ENCODE data around the gene GJB4. TPM values are rescaled to one million over a fixed set of nuclear protein-coding genes. Genes with fewer than 3 reads are reported as not detected.

The GJB4 gene
- total RNA-seq, 4 donors from 2014 or later, result 0.27 TPM; not detected in 3

DNA sequence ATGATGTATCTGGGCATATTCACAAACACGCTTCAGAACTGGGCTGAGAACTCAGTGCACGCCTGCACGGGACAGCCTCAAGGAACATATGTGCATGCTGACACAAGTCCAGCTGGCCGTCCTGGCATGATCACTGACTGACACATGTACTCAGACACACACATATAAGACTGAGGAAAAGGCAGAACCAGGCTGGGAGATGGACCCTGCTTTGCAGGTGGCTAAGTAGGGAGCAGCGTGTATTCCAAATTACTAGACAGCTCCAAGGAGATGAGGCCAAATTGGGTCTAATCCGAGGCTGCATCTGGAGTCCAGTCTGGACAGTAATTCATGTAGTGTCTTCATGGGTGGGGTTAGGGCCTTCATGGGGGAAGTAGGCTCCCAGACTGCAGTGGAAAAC is 46.1 kb upstream of the GJB4 start:
- TF ChIP-seq EP300 (IDR thresholded peaks at IDR 0.05) (no peak), POLR2AphosphoS5 (IDR thresholded peaks at IDR 0.05) (no peak), POLR2A (IDR thresholded peaks at IDR 0.05) (no peak)
- TF ChIP-seq, protein P1, sequence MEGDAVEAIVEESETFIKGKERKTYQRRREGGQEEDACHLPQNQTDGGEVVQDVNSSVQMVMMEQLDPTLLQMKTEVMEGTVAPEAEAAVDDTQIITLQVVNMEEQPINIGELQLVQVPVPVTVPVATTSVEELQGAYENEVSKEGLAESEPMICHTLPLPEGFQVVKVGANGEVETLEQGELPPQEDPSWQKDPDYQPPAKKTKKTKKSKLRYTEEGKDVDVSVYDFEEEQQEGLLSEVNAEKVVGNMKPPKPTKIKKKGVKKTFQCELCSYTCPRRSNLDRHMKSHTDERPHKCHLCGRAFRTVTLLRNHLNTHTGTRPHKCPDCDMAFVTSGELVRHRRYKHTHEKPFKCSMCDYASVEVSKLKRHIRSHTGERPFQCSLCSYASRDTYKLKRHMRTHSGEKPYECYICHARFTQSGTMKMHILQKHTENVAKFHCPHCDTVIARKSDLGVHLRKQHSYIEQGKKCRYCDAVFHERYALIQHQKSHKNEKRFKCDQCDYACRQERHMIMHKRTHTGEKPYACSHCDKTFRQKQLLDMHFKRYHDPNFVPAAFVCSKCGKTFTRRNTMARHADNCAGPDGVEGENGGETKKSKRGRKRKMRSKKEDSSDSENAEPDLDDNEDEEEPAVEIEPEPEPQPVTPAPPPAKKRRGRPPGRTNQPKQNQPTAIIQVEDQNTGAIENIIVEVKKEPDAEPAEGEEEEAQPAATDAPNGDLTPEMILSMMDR (IDR thresholded peaks at IDR 0.05), result no peak
- ATAC-seq, result no peak
- Histone ChIP-seq H3K4me3 (no peak overlapping the region), H3K27me3 (peaks cover 25% of the 10 kb centered on the region), H3K36me3 (no peaks in the 10 kb centered on the region), H3K9me3 (peaks cover 0 to 10% (median 0%) of the 10 kb centered on the region in 3 donors), H3K27ac (no peak overlapping the region), H3K4me1 (no peaks in the 10 kb centered on the region)
- 40 to 55% methylated on average over 1 to 2 of the region's 6 CpGs for WGBS, 2 donors (ENCODE audit: low coverage in 1 of 2)

DNA sequence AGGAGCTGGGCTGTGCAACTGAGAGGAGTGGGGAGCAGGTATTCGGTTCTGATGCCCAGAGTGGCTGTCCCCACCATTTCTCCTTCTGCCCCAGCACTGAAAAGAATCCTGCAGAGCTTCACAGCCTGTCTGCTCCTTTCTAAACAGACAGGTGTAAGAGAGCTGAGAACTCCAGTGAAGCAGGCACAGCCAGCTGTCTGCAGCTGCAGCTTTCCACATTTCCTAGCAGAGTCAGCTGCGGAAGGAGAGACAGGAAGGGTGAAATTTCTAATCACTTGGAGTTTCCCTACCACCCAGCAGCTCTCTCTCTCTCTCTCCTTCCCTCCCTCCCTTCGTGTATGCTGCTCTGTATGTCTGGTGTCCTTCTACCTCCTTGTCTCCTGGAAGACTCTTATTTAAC is 45.2 kb upstream of the GJB4 start:
- Histone ChIP-seq H3K4me3 (no peak overlapping the region), H3K27ac (no peak overlapping the region), H3K36me3 (no peaks in the 10 kb centered on the region), H3K9me3 (peaks cover 0 to 14% (median 0%) of the 10 kb centered on the region in 3 donors), H3K4me1 (no peaks in the 10 kb centered on the region), H3K27me3 (peaks cover 34% of the 10 kb centered on the region)
- no peak for ATAC-seq
- TF ChIP-seq EP300 (IDR thresholded peaks at IDR 0.05), result no peak
- TF ChIP-seq POLR2A (IDR thresholded peaks at IDR 0.05), result no peak
- TF ChIP-seq, protein P1 (IDR thresholded peaks at IDR 0.05), result no peak
- no peak for TF ChIP-seq POLR2AphosphoS5 (IDR thresholded peaks at IDR 0.05)
- 11 to 14% methylated on average over 2 to 3 of the region's 3 CpGs for WGBS, 2 donors (ENCODE audit: low coverage in 1 of 2)

DNA sequence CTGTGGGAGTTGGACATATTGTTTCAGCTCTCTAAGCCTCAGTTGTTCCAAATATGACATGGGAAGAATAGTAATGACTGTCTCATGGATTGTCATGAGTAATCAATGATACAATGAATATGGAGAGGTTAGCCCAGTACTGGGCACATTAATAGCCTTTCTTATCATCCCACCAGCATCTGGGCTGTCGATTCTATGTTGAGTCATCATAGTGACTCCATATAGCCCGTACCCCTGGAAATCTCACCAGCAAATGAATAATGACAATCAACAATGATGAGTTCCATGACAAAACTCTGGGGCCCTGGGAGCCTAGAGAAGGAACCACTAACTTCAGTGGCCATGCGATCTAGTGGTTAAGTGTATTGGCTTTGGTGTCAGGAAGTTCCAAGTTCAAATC is 44.4 kb upstream of the GJB4 start:
- WGBS, 2 donors (ENCODE audit: low coverage in 1 of 2), result 72% methylated on average over 3 of the region's 3 CpGs; no CpG with 5 or more reads in 1 of the 2 donors
- no peak for TF ChIP-seq POLR2A (IDR thresholded peaks at IDR 0.05)
- no peak for TF ChIP-seq POLR2AphosphoS5 (IDR thresholded peaks at IDR 0.05)
- no peak for TF ChIP-seq EP300 (IDR thresholded peaks at IDR 0.05)
- TF ChIP-seq, protein P1 (IDR thresholded peaks at IDR 0.05), result no peak

DNA sequence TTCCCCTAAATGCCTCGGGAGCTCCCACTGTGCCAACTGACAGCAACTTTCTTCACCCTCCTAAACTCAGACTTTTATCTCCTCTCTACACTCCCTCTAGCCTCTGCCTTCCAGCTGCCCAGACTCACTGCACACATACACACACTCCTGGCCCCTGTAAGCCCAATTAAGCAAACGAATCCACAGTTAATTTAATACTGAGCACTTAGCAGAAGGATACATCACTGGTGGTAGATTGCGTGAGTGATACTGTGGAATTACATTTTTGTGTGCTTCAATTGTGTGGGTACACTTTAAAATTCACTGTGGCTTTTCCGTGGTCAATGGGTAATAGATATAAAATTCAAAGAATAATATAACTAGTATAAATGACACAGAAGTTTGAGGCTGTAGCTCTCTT is 38.3 kb upstream of the GJB4 start:
- Histone ChIP-seq H3K4me1 (no peaks in the 10 kb centered on the region), H3K9me3 (peaks cover 0 to 14% (median 0%) of the 10 kb centered on the region in 3 donors), H3K27ac (no peak overlapping the region), H3K27me3 (peaks cover 65% of the 10 kb centered on the region), H3K4me3 (no peak overlapping the region), H3K36me3 (no peaks in the 10 kb centered on the region)
- WGBS, 2 donors (ENCODE audit: low coverage in 1 of 2), result 42 to 64% methylated on average over 3 to 4 of the region's 4 CpGs
- TF ChIP-seq POLR2AphosphoS5 (IDR thresholded peaks at IDR 0.05) (no peak), EP300 (IDR thresholded peaks at IDR 0.05) (no peak), POLR2A (IDR thresholded peaks at IDR 0.05) (no peak)
- TF ChIP-seq, protein P1 (IDR thresholded peaks at IDR 0.05), result no peak
- no peak for ATAC-seq

More for the DNA sequence above, 44.4 kb upstream of the GJB4 start:
- Histone ChIP-seq H3K4me1 (no peaks in the 10 kb centered on the region), H3K4me3 (no peak overlapping the region), H3K27ac (no peak overlapping the region), H3K9me3 (peaks cover 0 to 14% (median 0%) of the 10 kb centered on the region in 3 donors), H3K36me3 (no peaks in the 10 kb centered on the region), H3K27me3 (peaks cover 41% of the 10 kb centered on the region)
- no peak for ATAC-seq

DNA sequence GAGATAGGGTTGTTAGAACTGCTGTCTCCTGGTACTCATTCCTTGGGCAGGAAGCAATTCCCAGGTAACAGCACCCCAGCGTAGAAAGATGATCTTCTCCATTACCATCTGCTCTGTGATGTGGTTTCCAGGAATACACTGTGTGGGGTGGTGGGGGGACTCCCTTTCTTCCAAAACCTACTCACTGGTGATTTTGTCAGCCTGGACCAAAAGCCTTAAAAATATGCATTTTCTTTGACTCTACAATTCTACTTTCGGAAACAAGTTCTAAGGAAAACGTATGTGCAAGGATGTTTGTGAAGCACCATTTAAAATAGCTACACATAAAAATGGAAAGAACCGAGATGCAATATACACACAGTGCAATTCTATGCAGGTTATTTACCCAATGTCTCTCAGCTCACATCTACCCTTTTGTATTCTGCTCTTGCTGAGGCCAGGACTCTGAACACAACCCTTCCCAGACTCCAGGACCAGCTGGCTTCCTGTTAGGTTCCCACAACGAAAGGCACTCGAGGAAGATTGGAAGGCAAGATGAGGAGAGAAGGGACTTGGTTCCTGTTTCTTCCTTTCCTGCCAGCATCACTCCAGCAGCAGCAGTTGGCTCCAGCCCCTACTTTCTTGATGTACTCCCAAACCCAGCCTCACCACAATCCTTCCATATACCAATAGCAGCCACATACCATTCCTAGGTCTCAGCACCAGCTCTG is 37.7 kb upstream of the GJB4 start:
- Histone ChIP-seq H3K36me3 (no peaks in the 10 kb centered on the region), H3K27ac (no peak overlapping the region), H3K27me3 (peaks cover 68% of the 10 kb centered on the region), H3K4me1 (no peaks in the 10 kb centered on the region), H3K4me3 (no peak overlapping the region), H3K9me3 (peaks cover 0 to 14% (median 0%) of the 10 kb centered on the region in 3 donors)
- TF ChIP-seq POLR2A (IDR thresholded peaks at IDR 0.05) (no peak), EP300 (IDR thresholded peaks at IDR 0.05) (no peak), POLR2AphosphoS5 (IDR thresholded peaks at IDR 0.05) (no peak)
- TF ChIP-seq, protein P1 (IDR thresholded peaks at IDR 0.05), result no peak
- ATAC-seq, result no peak
- WGBS, 2 donors (ENCODE audit: low coverage in 1 of 2), result 65 to 89% methylated on average over 6 of the region's 6 CpGs

Data from gastroesophageal sphincter (tissue), 4 donors.